AG09309 (cell line): ENCODE data around the gene MGAT5.
A peak's percentile ranks its signal among the peaks of the same experiment; 100 is the strongest.

ENCODE experiments used
- DNase-seq: peaks from one replicate; pipeline ENCODE4 v3.0.0-alpha.2; 2010; ENCODE audit warnings: low read depth
- H3K4me3 ChIP-seq: 2 replicates; pipeline ENCODE4 v1.5.1; 2011; ENCODE audit warnings: mild to moderate bottlenecking, low read depth, low read length, moderate library complexity; ENCODE audit not compliant: control insufficient read depth
- TF ChIP-seq, protein P1 (sequence below): IDR thresholded peaks from 2 replicates; pipeline ENCODE4 v1.5.1; 2011; ENCODE audit warnings: mild to moderate bottlenecking, low read depth, low read length, inconsistent platforms; ENCODE audit not compliant: insufficient read depth, control insufficient read depth; ENCODE audit errors: missing control alignments

The MGAT5 gene

GRCh38 chr2:134458473-134458853, 204.6 kb downstream of the MGAT5 start:
- no peak overlapping the region for H3K4me3 ChIP-seq
- TF ChIP-seq, protein P1, sequence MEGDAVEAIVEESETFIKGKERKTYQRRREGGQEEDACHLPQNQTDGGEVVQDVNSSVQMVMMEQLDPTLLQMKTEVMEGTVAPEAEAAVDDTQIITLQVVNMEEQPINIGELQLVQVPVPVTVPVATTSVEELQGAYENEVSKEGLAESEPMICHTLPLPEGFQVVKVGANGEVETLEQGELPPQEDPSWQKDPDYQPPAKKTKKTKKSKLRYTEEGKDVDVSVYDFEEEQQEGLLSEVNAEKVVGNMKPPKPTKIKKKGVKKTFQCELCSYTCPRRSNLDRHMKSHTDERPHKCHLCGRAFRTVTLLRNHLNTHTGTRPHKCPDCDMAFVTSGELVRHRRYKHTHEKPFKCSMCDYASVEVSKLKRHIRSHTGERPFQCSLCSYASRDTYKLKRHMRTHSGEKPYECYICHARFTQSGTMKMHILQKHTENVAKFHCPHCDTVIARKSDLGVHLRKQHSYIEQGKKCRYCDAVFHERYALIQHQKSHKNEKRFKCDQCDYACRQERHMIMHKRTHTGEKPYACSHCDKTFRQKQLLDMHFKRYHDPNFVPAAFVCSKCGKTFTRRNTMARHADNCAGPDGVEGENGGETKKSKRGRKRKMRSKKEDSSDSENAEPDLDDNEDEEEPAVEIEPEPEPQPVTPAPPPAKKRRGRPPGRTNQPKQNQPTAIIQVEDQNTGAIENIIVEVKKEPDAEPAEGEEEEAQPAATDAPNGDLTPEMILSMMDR, result no peak
- no peak for DNase-seq

DNA sequence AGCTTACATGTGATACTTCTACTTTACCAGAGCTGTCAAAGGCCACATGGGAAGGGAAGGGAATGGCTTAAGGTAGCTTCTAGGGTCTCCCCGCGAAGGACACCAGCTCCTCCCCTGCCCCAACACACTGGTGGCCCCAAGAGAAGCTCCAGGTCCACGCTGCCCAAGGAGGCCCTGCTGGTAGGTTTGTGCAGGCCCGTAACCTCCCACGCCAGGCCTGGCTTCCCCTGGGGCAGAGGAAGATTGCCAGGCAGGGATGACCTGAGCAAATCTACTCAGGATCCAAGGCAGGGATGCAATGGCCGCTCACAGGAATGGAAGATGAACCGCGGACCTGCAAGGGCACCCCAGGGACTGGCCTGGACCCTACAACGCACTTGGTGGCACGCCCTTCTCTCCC, 205.1 kb downstream of the MGAT5 start:
- TF ChIP-seq, protein P1, result no peak
- no peak overlapping the region for H3K4me3 ChIP-seq
- DNase-seq, result no peak

DNA sequence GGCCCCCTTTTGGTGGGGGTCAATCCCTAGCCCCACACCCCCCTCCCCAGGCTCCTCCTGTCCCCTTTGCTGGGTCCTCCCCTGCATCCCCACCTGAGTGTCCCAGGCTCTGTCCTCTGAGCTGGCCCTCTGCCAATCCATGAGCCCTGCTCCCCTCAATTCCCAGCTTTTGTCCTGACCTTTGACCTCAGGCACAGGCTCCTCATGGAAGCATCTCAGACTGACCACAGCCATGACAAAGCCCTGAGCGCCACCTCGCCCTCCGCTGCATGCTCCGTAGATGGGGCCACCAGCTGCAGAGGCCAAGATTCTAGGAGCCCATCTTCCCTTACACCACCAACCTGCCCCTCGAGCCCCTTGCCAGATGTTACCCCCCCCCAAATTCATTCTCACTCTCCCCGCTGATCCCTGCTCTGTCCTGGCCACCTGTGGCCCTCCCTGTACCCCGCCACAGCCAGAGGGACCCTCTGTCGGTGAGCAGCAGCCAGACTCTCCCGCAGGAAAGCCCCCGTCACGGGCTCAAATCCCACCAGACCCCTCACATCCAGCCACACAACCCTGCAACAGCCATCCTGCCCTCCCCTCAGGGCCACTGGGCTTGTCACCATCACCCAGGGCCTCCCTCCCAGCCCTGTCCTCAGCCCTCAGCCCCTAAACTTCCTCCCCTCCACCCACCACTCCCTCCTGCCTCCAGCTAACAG, 206.0 kb downstream of the MGAT5 start:
- H3K4me3 ChIP-seq, result no peak overlapping the region
- no peak for DNase-seq
- TF ChIP-seq, protein P1, result no peak

DNA sequence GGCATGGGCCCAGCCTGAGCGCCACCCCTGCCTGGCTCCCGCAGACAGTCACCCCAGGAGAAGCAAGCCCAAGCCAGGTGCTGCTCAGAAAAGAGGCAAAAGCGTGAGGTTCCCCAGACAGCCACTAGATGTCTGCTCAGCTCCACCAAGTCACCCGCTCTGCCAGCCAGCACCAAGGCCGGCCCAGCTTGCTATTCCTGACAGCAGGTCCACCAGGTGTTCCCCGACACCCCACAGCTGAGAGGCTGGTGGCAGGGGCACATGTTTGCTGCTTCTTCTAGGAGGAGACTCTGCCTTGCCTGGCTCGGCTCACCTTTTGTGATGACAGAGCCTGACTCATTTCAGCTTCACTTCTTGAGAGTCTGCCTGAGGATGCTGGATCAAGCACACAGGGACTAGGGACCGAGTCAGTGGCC, 206.7 kb downstream of the MGAT5 start:
- DNase-seq, result no peak
- TF ChIP-seq, protein P1, result peak; percentile 71

GRCh38 chr2:134461511-134461910, 207.6 kb downstream of the MGAT5 start:
- DNase-seq, result no peak
- TF ChIP-seq, protein P1, result no peak
- no peak overlapping the region for H3K4me3 ChIP-seq

More for the DNA sequence above, 206.7 kb downstream of the MGAT5 start:
- H3K4me3 ChIP-seq, result no peak overlapping the region

DNA sequence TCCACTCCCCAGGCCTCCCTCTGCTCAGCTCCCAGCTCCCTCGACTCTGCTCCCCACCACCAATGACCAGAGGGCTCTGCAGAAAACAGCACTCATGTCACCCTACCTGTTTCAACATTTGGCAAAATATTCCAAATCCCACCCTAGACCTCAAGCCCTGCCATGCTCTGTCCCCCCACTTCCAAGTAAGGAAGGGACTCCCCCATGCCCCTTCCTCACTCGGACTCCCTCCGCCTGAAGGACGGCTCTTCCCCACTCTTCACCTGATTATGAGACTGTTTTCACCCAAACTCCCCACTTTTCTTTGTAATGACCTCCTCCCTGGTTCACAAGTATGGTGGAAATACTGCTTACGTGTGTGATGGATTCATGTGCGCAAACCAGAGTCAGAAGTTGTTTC, 208.4 kb downstream of the MGAT5 start:
- TF ChIP-seq, protein P1, result no peak
- no peak for DNase-seq

More for the DNA sequence above, 208.4 kb downstream of the MGAT5 start:
- no peak overlapping the region for H3K4me3 ChIP-seq
